ENCODE results near the gene UCN3. TPM values are rescaled to one million over a fixed set of nuclear protein-coding genes. Genes with fewer than 3 reads are reported as not detected.
"Not testable (repeated sequence)": the region's sequence is repeated elsewhere in the genome, so short reads cannot be mapped to it uniquely, and the experiment has no call there.

The UCN3 gene
- polyA plus RNA-seq, 2 of the 4 experiments (the other 2 are of a cell fraction) = not detected

DNA sequence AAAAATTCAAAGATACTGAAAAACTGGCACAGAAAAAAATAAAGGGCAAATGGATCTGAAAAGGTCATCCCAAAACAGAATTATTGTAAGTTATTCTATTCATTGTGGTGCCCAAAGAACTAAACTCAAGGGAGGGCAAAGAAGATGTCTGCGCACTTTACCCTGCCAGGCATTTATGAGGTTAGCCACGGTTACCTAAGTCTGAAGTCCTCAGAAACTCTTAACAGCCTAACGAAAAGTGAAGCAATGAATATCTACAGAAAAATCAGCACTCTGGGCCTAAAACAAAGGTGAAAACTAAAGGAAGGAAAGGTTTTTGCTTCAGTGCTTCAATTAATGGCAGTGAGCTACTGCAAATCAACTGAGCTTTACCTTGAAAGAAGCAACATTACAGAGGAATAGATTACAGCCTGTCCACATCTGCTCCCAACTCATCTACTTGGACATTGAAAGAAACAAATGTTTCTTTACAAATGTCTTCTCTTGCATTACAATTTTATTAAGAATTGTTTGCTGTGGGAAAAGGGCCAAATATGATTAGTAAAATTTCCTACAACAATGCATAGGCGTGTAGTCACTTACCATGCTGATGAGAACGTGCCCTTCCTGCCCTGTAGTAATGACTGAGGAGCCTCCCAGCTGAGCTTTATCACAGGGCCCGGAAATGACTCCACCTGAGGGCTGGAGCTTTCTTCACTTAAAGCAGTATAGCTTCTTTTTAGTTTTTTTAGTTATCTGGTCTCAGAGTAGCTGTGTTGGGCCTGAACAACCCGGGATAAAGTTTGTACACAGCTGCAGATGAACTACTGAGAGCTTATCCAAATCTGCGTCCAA, 39.7 kb downstream of the UCN3 start, which contains the start of gene TUBAL3:
Gene TUBAL3 (minus strand): TSS at position 621 of the 834 bp plus-strand sequence. CDS start 36 bp downstream, at position 585.
- FAIRE-seq (no peak), ATAC-seq (peak; percentile 47 to 60; a peak in 2 of 6 replicates), DNase-seq (ENCODE audit: low read depth in 1 of 2, low spot score in 1 of 2) (no peak)
- WGBS (ENCODE audit: missing lambda C conversion rate) = 72% methylated on average over 8 of the region's 8 CpGs
- peaks cover 5% of the 10 kb centered on the region; the same call in 2 of the 3 replicates for H3K9me3 ChIP-seq
- H3K27ac ChIP-seq = no peak within 1 kb of the TSS
- TF ChIP-seq, protein P1, sequence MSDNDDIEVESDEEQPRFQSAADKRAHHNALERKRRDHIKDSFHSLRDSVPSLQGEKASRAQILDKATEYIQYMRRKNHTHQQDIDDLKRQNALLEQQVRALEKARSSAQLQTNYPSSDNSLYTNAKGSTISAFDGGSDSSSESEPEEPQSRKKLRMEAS (IDR thresholded peaks at IDR 0.05) = no peak
- TF ChIP-seq EP300 (IDR thresholded peaks at IDR 0.05) = no peak
- no peak for TF ChIP-seq GATA3 (IDR thresholded peaks at IDR 0.05; ENCODE audit: borderline replicate concordance)
- no peak for TF ChIP-seq ZC3H11A (IDR thresholded peaks at IDR 0.05)
- no peak for TF ChIP-seq CBX2 (IDR thresholded peaks at IDR 0.05; ENCODE audit: borderline replicate concordance, low read depth)
- TF ChIP-seq, protein P2, sequence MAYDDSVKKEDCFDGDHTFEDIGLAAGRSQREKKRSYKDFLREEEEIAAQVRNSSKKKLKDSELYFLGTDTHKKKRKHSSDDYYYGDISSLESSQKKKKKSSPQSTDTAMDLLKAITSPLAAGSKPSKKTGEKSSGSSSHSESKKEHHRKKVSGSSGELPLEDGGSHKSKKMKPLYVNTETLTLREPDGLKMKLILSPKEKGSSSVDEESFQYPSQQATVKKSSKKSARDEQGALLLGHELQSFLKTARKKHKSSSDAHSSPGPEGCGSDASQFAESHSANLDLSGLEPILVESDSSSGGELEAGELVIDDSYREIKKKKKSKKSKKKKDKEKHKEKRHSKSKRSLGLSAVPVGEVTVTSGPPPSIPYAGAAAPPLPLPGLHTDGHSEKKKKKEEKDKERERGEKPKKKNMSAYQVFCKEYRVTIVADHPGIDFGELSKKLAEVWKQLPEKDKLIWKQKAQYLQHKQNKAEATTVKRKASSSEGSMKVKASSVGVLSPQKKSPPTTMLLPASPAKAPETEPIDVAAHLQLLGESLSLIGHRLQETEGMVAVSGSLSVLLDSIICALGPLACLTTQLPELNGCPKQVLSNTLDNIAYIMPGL (CRISPR knock-in tag; IDR thresholded peaks at IDR 0.05; ENCODE audit: borderline replicate concordance) = no peak
- TF ChIP-seq RCOR1 (IDR thresholded peaks at IDR 0.05; ENCODE audit: low read depth, low read length) = no peak
- TF ChIP-seq RFX5 (IDR thresholded peaks at IDR 0.05) = no peak
- TF ChIP-seq CHD4 (IDR thresholded peaks at IDR 0.05; ENCODE audit: borderline replicate concordance) = no peak
- no peak for TF ChIP-seq HOXB13 (CRISPR knock-in tag; IDR thresholded peaks at IDR 0.05; ENCODE audit: low read depth)
- ChIA-PET POLR2A (no interaction called here), CTCF (interaction anchor here (1.8 kb wide), 1 partner anchor 21 kb away, joined by 5 read pairs; no protein-coding TSS in a partner anchor)
- no peaks in the 10 kb centered on the region for H3K4me1 ChIP-seq
- no peak within 1 kb of the TSS for H3K4me2 ChIP-seq
- H3K4me3 ChIP-seq = no peak within 1 kb of the TSS

DNA sequence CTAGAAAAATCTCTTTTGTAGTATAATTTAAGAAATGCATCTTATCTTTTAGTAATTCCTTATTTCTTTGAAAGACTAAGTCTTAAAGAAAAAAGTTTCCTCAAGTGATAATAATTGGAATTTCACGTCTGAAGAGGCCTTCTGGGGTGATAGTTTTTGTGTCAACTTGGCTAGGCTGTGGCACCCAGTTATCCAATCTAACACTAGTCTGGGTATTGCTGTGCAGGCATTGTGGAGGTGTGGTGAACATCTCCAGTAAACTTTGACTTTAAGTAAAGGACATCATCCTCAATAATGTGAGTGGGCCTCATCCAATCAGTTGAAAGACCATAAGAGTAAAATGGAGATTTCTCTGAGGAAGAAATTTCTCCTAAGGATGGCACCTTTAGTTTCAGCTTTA, 42.2 kb downstream of the UCN3 start:
- H3K4me3 ChIP-seq = no peak overlapping the region
- DNase-seq (ENCODE audit: low read depth in 1 of 2, low spot score in 1 of 2) = no peak
- CTCF ChIA-PET = interaction anchor here (1.0 kb wide), 1 partner anchor 216 kb away, joined by 3 read pairs; no protein-coding TSS in a partner anchor
- H3K4me1 ChIP-seq = no peaks in the 10 kb centered on the region
- POLR2A ChIA-PET = no interaction called here
- ATAC-seq = no peak
- no peak for FAIRE-seq
- no peak overlapping the region for H3K4me2 ChIP-seq
- TF ChIP-seq ZFP36 (IDR thresholded peaks at IDR 0.05; ENCODE audit: borderline replicate concordance, partially characterized antibody) = no peak
- TF ChIP-seq CBX8 (IDR thresholded peaks at IDR 0.05) = no peak
- TF ChIP-seq MYC (IDR thresholded peaks at IDR 0.05; ENCODE audit: borderline replicate concordance, low read length) = no peak
- no peak for TF ChIP-seq RAD21 (conservative IDR thresholded peaks at IDR 0.05 in 1 of 2, IDR thresholded peaks at IDR 0.05 in 1 of 2)
- no peak for TF ChIP-seq EHMT2 (IDR thresholded peaks at IDR 0.05; ENCODE audit: low read depth)
- TF ChIP-seq HOXA7 (CRISPR knock-in tag; IDR thresholded peaks at IDR 0.05) = no peak
- no peak overlapping the region for H3K27ac ChIP-seq
- whole genome bisulfite sequencing (ENCODE audit: missing lambda C conversion rate) = 13% methylated on average over 1 of the region's 1 CpG
- H3K9me3 ChIP-seq = peaks cover 5% of the 10 kb centered on the region; the same call in 2 of the 3 replicates

DNA sequence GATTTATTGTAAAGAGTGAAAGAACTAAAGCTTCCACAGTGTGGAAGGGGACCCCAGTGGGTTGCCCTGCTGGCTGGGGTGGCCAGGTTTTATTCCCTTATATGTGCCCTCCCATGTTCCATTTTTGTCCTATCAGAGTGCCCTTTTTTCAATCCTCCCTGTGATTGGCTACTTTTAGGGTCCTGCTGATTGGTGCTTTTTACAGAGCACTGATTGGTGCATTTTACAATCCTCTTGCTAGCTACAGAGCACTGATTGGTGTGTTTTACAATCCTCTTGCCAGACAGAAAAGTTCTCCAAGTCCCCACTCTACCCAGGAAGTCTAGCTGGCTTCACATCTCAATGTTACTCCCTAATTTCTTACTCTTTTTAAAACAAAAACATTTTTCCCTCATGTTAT, 46.0 kb downstream of the UCN3 start:
- DNase-seq (ENCODE audit: low read depth in 1 of 2, low spot score in 1 of 2); H3K27ac ChIP-seq; H3K9me3 ChIP-seq; FAIRE-seq; POLR2A ChIA-PET; H3K4me2 ChIP-seq; H3K4me3 ChIP-seq; ATAC-seq: not testable (repeated sequence)
- H3K4me1 ChIP-seq = peaks cover 13% of the 10 kb centered on the region
- CTCF ChIA-PET = interaction anchor here (0.6 to 2.0 kb wide), 5 partner anchors 15 to 561 kb away, joined by 3 to 7 read pairs (median 4); no protein-coding TSS in a partner anchor

DNA sequence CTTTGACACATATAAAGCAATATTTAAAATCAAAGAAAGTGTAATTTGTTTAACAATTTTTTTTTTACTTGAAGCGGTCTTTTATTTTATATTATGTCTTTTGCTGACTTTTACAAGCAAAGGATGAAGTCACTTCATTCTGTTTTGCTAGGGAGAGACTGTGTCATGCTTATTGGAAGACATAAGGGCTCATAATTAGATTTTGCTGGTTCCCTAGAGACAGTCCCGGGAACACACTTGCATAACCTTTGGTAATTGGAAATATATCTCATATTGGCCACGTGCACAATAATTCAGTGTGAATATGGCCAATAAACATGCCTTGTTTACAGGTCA, 47.1 kb downstream of the UCN3 start:
- 26% methylated on average over 3 of the region's 3 CpGs for WGBS (ENCODE audit: missing lambda C conversion rate)
- no peak for ATAC-seq
- no peak for FAIRE-seq
- H3K4me1 ChIP-seq = peaks cover 13% of the 10 kb centered on the region
- TF ChIP-seq FOSB (CRISPR knock-in tag; IDR thresholded peaks at IDR 0.05) = no peak
- TF ChIP-seq ZSCAN20 (CRISPR knock-in tag; IDR thresholded peaks at IDR 0.05) = no peak
- TF ChIP-seq, protein P1 (IDR thresholded peaks at IDR 0.05) = 0 out of 2 replicates have a peak, but pooled peaks have one; percentile 6
- no peak for TF ChIP-seq HEYL (CRISPR knock-in tag; IDR thresholded peaks at IDR 0.05)
- TF ChIP-seq RAD21 (conservative IDR thresholded peaks at IDR 0.05 in 1 of 2, IDR thresholded peaks at IDR 0.05 in 1 of 2) = no peak
- TF ChIP-seq HOXB5 (CRISPR knock-in tag; IDR thresholded peaks at IDR 0.05) = no peak
- no peak for TF ChIP-seq PHF8 (IDR thresholded peaks at IDR 0.05; ENCODE audit: borderline replicate concordance, low read depth)
- no peak for TF ChIP-seq NFE2L2 (conservative IDR thresholded peaks at IDR 0.05; ENCODE audit: low read length)
- no peak for DNase-seq (ENCODE audit: low read depth in 1 of 2, low spot score in 1 of 2)
- H3K27ac ChIP-seq = peak overlapping the region; percentile 84 to 87
- ChIA-PET POLR2A (interaction anchor here (0.5 kb wide), 1 partner anchor 16 kb away, joined by 7 read pairs; no protein-coding TSS in a partner anchor), CTCF (interaction anchor here (0.6 to 1.4 kb wide), 2 partner anchors 15 to 316 kb away, joined by 3 to 4 read pairs; no protein-coding TSS in a partner anchor)
- H3K4me3 ChIP-seq = peak overlapping the region; percentile 69; the same call in 2 of the 3 replicates
- peak overlapping the region; percentile 56 for H3K4me2 ChIP-seq
- peaks cover 4% of the 10 kb centered on the region; the same call in 2 of the 3 replicates for H3K9me3 ChIP-seq
